SJSA1 (cell line): ENCODE data around the gene SHMT1. TPM values are rescaled to one million over a fixed set of nuclear protein-coding genes. Genes with fewer than 3 reads are reported as not detected.

Experiments used
- DNase-seq, 2 experiments: peaks; one replicate each; pipeline ENCODE4 v3.0.0-alpha.2; 2015 to 2020; ENCODE audit warnings: low spot score in 2 of 2, low read depth in 1 of 2
- H3K27ac ChIP-seq: fragments of 250-450 bp; sonication (Bioruptor Pico); 2 replicates; pipeline ENCODE4 v1.5.1; 2020; ENCODE audit warnings: mild to moderate bottlenecking, moderate library complexity
- H3K27me3 ChIP-seq: fragments of 250-450 bp; sonication (Bioruptor Pico); replicated peaks from 2 replicates; pipeline ENCODE4 v1.5.1; 2020; ENCODE audit warnings: mild to moderate bottlenecking, moderate library complexity
- H3K36me3 ChIP-seq: fragments of 250-450 bp; sonication (Bioruptor Pico); 2 replicates; pipeline ENCODE4 v1.5.1; 2020; ENCODE audit warnings: mild to moderate bottlenecking
- H3K4me1 ChIP-seq: fragments of 250-450 bp; sonication (Bioruptor Pico); replicated peaks from 2 replicates; pipeline ENCODE4 v1.6.1; 2021; ENCODE audit warnings: mild to moderate bottlenecking
- H3K4me3 ChIP-seq: fragments of 250-450 bp; sonication (Bioruptor Pico); 2 replicates; pipeline ENCODE4 v1.5.1; 2020; ENCODE audit warnings: mild to moderate bottlenecking
- H3K9me3 ChIP-seq: fragments of 250-450 bp; sonication (Bioruptor Pico); replicated peaks from 2 replicates; pipeline ENCODE4 v1.5.1; 2020; ENCODE audit warnings: mild to moderate bottlenecking
- total RNA-seq: library from RNA; depleted of rRNA; stranded (reverse); fragments of >200 nt; shearing (Covaris generic); gene quantifications from 2 replicates; pipeline ENCODE4 v1.2.3, GENCODE V29; 2014

The SHMT1 gene
- total RNA-seq, 1 experiment from 2014 or later = 23.0 TPM

GRCh38 chr17:18326572-18326971 is 36.8 kb downstream of the SHMT1 start:
- no peaks in the 10 kb centered on the region for H3K27me3 ChIP-seq
- DNase-seq = no peak
- H3K4me3 ChIP-seq = no peak overlapping the region
- H3K36me3 ChIP-seq = peaks cover 76% of the 10 kb centered on the region
- H3K9me3 ChIP-seq = no peaks in the 10 kb centered on the region
- H3K4me1 ChIP-seq = no peaks in the 10 kb centered on the region
- H3K27ac ChIP-seq = no peak overlapping the region

GRCh38 chr17:18326039-18326438 is 37.3 kb downstream of the SHMT1 start:
- DNase-seq = no peak
- Histone ChIP-seq H3K4me1 (no peaks in the 10 kb centered on the region), H3K36me3 (peaks cover 75% of the 10 kb centered on the region), H3K27ac (no peak overlapping the region), H3K9me3 (no peaks in the 10 kb centered on the region), H3K4me3 (no peak overlapping the region), H3K27me3 (no peaks in the 10 kb centered on the region)

GRCh38 chr17:18324140-18325050 is 39.0 kb downstream of the SHMT1 start:
- H3K4me3 ChIP-seq = no peak overlapping the region
- no peak overlapping the region for H3K27ac ChIP-seq
- no peak for DNase-seq
- no peaks in the 10 kb centered on the region for H3K27me3 ChIP-seq
- H3K4me1 ChIP-seq = no peaks in the 10 kb centered on the region
- peaks cover 76% of the 10 kb centered on the region for H3K36me3 ChIP-seq
- H3K9me3 ChIP-seq = no peaks in the 10 kb centered on the region

GRCh38 chr17:18323507-18324139 is 39.7 kb downstream of the SHMT1 start:
- Histone ChIP-seq H3K4me1 (no peaks in the 10 kb centered on the region), H3K27ac (no peak overlapping the region), H3K27me3 (no peaks in the 10 kb centered on the region), H3K36me3 (peaks cover 76% of the 10 kb centered on the region), H3K9me3 (no peaks in the 10 kb centered on the region), H3K4me3 (no peak overlapping the region)
- no peak for DNase-seq

GRCh38 chr17:18323007-18323406 is 40.3 kb downstream of the SHMT1 start:
- H3K4me3 ChIP-seq = no peak overlapping the region
- H3K36me3 ChIP-seq = peaks cover 74% of the 10 kb centered on the region
- H3K27me3 ChIP-seq = no peaks in the 10 kb centered on the region
- H3K27ac ChIP-seq = no peak overlapping the region
- no peaks in the 10 kb centered on the region for H3K9me3 ChIP-seq
- no peak for DNase-seq
- H3K4me1 ChIP-seq = no peaks in the 10 kb centered on the region

- Histone ChIP-seq H3K27ac (no peak overlapping the region), H3K4me3 (no peak overlapping the region), H3K9me3 (no peaks in the 10 kb centered on the region), H3K27me3 (no peaks in the 10 kb centered on the region), H3K4me1 (no peaks in the 10 kb centered on the region), H3K36me3 (peaks cover 75% of the 10 kb centered on the region)
- no peak for DNase-seq
Observed at GRCh38 chr17:18322522-18322921, 40.8 kb downstream of the SHMT1 start.

GRCh38 chr17:18321309-18321708 is 42.0 kb downstream of the SHMT1 start:
- no peaks in the 10 kb centered on the region for H3K27me3 ChIP-seq
- H3K4me3 ChIP-seq = no peak overlapping the region
- no peaks in the 10 kb centered on the region for H3K9me3 ChIP-seq
- no peak for DNase-seq
- no peak overlapping the region for H3K27ac ChIP-seq
- H3K36me3 ChIP-seq = peaks cover 77% of the 10 kb centered on the region
- peaks cover 2% of the 10 kb centered on the region for H3K4me1 ChIP-seq

- DNase-seq = no peak
- H3K27me3 ChIP-seq = no peaks in the 10 kb centered on the region
- peaks cover 77% of the 10 kb centered on the region for H3K36me3 ChIP-seq
- peaks cover 8% of the 10 kb centered on the region for H3K4me1 ChIP-seq
- H3K9me3 ChIP-seq = no peaks in the 10 kb centered on the region
- H3K4me3 ChIP-seq = no peak overlapping the region
- no peak overlapping the region for H3K27ac ChIP-seq
Observed at GRCh38 chr17:18320301-18320700, 43.0 kb downstream of the SHMT1 start.

- Histone ChIP-seq H3K27me3 (no peaks in the 10 kb centered on the region), H3K36me3 (peaks cover 72% of the 10 kb centered on the region), H3K27ac (no peak overlapping the region), H3K4me3 (no peak overlapping the region), H3K4me1 (peaks cover 8% of the 10 kb centered on the region), H3K9me3 (no peaks in the 10 kb centered on the region)
- DNase-seq = no peak
Observed at GRCh38 chr17:18319604-18320256, 43.6 kb downstream of the SHMT1 start.

GRCh38 chr17:18318771-18319450 is 44.4 kb downstream of the SHMT1 start:
- DNase-seq = no peak
- Histone ChIP-seq H3K27me3 (no peaks in the 10 kb centered on the region), H3K4me3 (no peak overlapping the region), H3K4me1 (peaks cover 9% of the 10 kb centered on the region), H3K36me3 (peaks cover 69% of the 10 kb centered on the region), H3K27ac (no peak overlapping the region), H3K9me3 (no peaks in the 10 kb centered on the region)

- no peak for DNase-seq
- no peak overlapping the region for H3K4me3 ChIP-seq
- peaks cover 69% of the 10 kb centered on the region for H3K36me3 ChIP-seq
- H3K9me3 ChIP-seq = no peaks in the 10 kb centered on the region
- H3K4me1 ChIP-seq = peaks cover 16% of the 10 kb centered on the region
- no peak overlapping the region for H3K27ac ChIP-seq
- no peaks in the 10 kb centered on the region for H3K27me3 ChIP-seq
Observed at GRCh38 chr17:18318117-18318516, 45.2 kb downstream of the SHMT1 start.

GRCh38 chr17:18315961-18316360 is 47.4 kb downstream of the SHMT1 start:
- Histone ChIP-seq H3K9me3 (no peaks in the 10 kb centered on the region), H3K27me3 (no peaks in the 10 kb centered on the region), H3K36me3 (peaks cover 79% of the 10 kb centered on the region), H3K27ac (no peak overlapping the region), H3K4me3 (peak overlapping the region; percentile 64), H3K4me1 (peaks cover 21% of the 10 kb centered on the region)
- DNase-seq = no peak

- H3K4me3 ChIP-seq = peak overlapping the region; percentile 64
- no peak for DNase-seq
- peak overlapping the region; percentile 48 for H3K27ac ChIP-seq
- H3K27me3 ChIP-seq = no peaks in the 10 kb centered on the region
- H3K36me3 ChIP-seq = peaks cover 80% of the 10 kb centered on the region
- no peaks in the 10 kb centered on the region for H3K9me3 ChIP-seq
- H3K4me1 ChIP-seq = peaks cover 21% of the 10 kb centered on the region
Observed at GRCh38 chr17:18315562-18315922, 47.8 kb downstream of the SHMT1 start.
